ENCODE measurements around the gene REX1BD. TPM values are rescaled to one million over a fixed set of nuclear protein-coding genes. Genes with fewer than 3 reads are reported as not detected.

REX1BD gene
- total RNA-seq, 1 experiment from 2014 or later: 97.1 TPM

DNA sequence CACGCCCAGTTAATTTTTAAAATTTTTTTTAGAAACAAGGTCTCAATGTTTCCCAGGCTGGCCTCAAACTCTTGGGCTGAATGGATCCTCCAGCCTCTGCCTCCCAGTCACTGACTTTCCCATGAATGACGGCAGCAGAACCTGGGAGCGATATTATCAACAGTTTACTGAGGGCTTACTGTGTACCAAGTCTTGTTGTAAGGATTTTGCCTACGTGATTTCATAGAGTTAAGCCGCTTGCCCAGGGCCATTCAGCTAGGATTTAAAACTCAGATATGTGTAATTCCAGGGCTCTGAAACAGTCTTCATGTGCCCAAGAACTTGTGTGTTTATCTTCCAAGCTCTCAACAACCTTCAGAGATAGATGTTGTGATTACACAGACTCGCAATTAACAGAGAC is 37.0 kb upstream of the REX1BD start:
- H4K20me1 ChIP-seq (ENCODE audit: insufficient read depth): no peaks in the 10 kb centered on the region
- no peaks in the 10 kb centered on the region for H3K79me2 ChIP-seq (ENCODE audit: insufficient read depth, low read length)
- H2AFZ ChIP-seq (ENCODE audit: low read depth, low read length, poor library complexity, severe bottlenecking): no peak overlapping the region
- BruUV-seq (replicated peaks): no TSS peak
- H3K9me3 ChIP-seq (ENCODE audit: control insufficient read depth in 1 of 2, insufficient read depth in 1 of 2, low read depth in 1 of 2, low read length in 2 of 2): no peaks in the 10 kb centered on the region
- no peak overlapping the region for H3K9ac ChIP-seq (ENCODE audit: low read length)
- DNase-seq (ENCODE audit: low read depth, low spot score) (no peak), ATAC-seq (no peak)
- ChIA-PET POLR2A (no interaction called here), CTCF (interaction anchor here (0.7 to 1.0 kb wide), 2 partner anchors 16 to 26 kb away, joined by 3 to 4 read pairs; no protein-coding TSS in a partner anchor), RAD21 (ENCODE audit: low non-redundant PET in 1 of 2, low total read pairs in 2 of 2, uncharacterized antibody in 2 of 2, unreplicated experiment in 2 of 2) (no interaction called here)
- intact Hi-C loops (cut with micrococcal nuclease): no loop called here
- no peak overlapping the region for H3K4me3 ChIP-seq (replicated peaks in 1 of 2; ENCODE audit: low read depth in 1 of 2, low read length in 2 of 2)
- no peak overlapping the region for H3K4me2 ChIP-seq (ENCODE audit: low read length)
- H3K9me2 ChIP-seq (ENCODE audit: insufficient read depth): no peaks in the 10 kb centered on the region
- no peaks in the 10 kb centered on the region for H3K36me3 ChIP-seq (ENCODE audit: control insufficient read depth in 1 of 2, insufficient read depth in 2 of 2, low read length in 2 of 2)
- peaks cover 1 to 4% of the 10 kb centered on the region in 2 experiments; a peak in 3 of 4 replicates for H3K4me1 ChIP-seq (ENCODE audit: control insufficient read depth in 1 of 2, insufficient read depth in 2 of 2, low read length in 2 of 2)
- no peak overlapping the region for H3K27ac ChIP-seq (ENCODE audit: low read depth, low read length)
- no peaks in the 10 kb centered on the region for H3K27me3 ChIP-seq (ENCODE audit: insufficient read depth, low read length)
- TF ChIP-seq POLR2A (IDR thresholded peaks at IDR 0.05; ENCODE audit: borderline replicate concordance, extremely low read depth, insufficient read depth, insufficient read length) (no peak), ZNF274 (IDR thresholded peaks at IDR 0.05; ENCODE audit: low read depth, low read length) (no peak), SRF (IDR thresholded peaks at IDR 0.05; ENCODE audit: low read depth) (no peak), SIN3A (IDR thresholded peaks at IDR 0.05; ENCODE audit: low read depth) (no peak), EZH2phosphoT487 (IDR thresholded peaks at IDR 0.05; ENCODE audit: borderline replicate concordance) (no peak), EGR1 (IDR thresholded peaks at IDR 0.05; ENCODE audit: low read depth) (no peak), POLR2AphosphoS5 (IDR thresholded peaks at IDR 0.05; ENCODE audit: low read depth, low read length) (no peak), ZFX (IDR thresholded peaks at IDR 0.05) (no peak), JUND (IDR thresholded peaks at IDR 0.05) (no peak), CEBPB (IDR thresholded peaks at IDR 0.05; ENCODE audit: low read depth) (no peak)
- TF ChIP-seq, protein P1, sequence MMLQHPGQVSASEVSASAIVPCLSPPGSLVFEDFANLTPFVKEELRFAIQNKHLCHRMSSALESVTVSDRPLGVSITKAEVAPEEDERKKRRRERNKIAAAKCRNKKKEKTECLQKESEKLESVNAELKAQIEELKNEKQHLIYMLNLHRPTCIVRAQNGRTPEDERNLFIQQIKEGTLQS (IDR thresholded peaks at IDR 0.05): no peak
- TF ChIP-seq, protein P2, sequence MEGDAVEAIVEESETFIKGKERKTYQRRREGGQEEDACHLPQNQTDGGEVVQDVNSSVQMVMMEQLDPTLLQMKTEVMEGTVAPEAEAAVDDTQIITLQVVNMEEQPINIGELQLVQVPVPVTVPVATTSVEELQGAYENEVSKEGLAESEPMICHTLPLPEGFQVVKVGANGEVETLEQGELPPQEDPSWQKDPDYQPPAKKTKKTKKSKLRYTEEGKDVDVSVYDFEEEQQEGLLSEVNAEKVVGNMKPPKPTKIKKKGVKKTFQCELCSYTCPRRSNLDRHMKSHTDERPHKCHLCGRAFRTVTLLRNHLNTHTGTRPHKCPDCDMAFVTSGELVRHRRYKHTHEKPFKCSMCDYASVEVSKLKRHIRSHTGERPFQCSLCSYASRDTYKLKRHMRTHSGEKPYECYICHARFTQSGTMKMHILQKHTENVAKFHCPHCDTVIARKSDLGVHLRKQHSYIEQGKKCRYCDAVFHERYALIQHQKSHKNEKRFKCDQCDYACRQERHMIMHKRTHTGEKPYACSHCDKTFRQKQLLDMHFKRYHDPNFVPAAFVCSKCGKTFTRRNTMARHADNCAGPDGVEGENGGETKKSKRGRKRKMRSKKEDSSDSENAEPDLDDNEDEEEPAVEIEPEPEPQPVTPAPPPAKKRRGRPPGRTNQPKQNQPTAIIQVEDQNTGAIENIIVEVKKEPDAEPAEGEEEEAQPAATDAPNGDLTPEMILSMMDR (IDR thresholded peaks at IDR 0.05 in 2 of 3, conservative IDR thresholded peaks at IDR 0.05 in 1 of 3; ENCODE audit: borderline replicate concordance in 1 of 3, insufficient read depth in 1 of 3, low read depth in 2 of 3, low read length in 2 of 3): no peak

Measured in HCT116 (cell line).